Neural progenitor cell (in vitro differentiated cells): ENCODE results near the gene AJAP1.

Experiments used
- CTCF ChIP-seq: fragments of 200-600 bp; sonication (generic); IDR thresholded peaks from 2 replicates; pipeline ENCODE4 v1.5.1; 2017; ENCODE audit warnings: antibody characterized with exemption, mild to moderate bottlenecking
- EZH2 ChIP-seq: fragments of 200-600 bp; sonication (generic); IDR thresholded peaks from 2 replicates; pipeline ENCODE4 v1.6.1; 2017; ENCODE audit warnings: antibody characterized with exemption, mild to moderate bottlenecking, moderate library complexity

DNA sequence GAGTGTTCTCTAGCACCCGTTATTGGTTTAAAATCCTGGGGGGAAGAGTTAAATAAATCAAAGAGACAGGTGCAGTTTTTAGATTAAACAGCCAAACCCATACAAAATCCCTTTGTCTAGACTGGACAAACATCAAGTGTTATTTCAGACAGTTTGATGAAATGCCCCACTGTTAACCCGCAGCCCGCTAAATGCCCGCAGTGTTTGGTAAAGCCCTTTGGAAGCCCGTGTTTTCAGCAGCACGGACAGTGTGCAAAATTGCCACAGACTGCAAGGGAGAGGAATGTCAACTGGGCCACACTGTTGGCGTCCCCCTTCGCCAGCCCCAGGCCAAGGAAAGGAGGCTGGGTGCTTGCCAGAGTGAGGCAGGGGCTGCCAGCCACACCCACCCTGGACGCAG lies 26.6 kb downstream of the AJAP1 start:
- TF ChIP-seq CTCF: no peak
- no peak for TF ChIP-seq EZH2
